ENCODE measurements around the gene GJA8. TPM values are rescaled to one million over a fixed set of nuclear protein-coding genes. Genes with fewer than 3 reads are reported as not detected.
"Not testable (repeated sequence)": the region's sequence is repeated elsewhere in the genome, so short reads cannot be mapped to it uniquely, and the experiment has no call there.

Gene GJA8
- total RNA-seq, 2 experiments from 2014 or later = not detected

GRCh38 chr1:147935296-147935695 lies 32.7 kb downstream of the GJA8 start:
- H3K36me3 Mint-ChIP-seq (ENCODE audit: low read depth) = peaks cover 16% of the 10 kb centered on the region
- H3K27me3 Mint-ChIP-seq, H3K4me3 Mint-ChIP-seq, POLR2A ChIA-PET, DNase-seq, H3K9me3 Mint-ChIP-seq, H3K27ac Mint-ChIP-seq, CTCF ChIA-PET: not testable (repeated sequence)
- H3K4me1 Mint-ChIP-seq = peaks cover 22% of the 10 kb centered on the region

- H3K9me3 Mint-ChIP-seq; H3K27ac Mint-ChIP-seq; POLR2A ChIA-PET; H3K4me3 Mint-ChIP-seq; H3K27me3 Mint-ChIP-seq; DNase-seq; H3K36me3 Mint-ChIP-seq (ENCODE audit: low read depth); H3K4me1 Mint-ChIP-seq; CTCF ChIA-PET: not testable (repeated sequence)
Observed at GRCh38 chr1:147940456-147940855, 37.9 kb downstream of the GJA8 start.

GRCh38 chr1:147942563-147942962 lies 40.0 kb downstream of the GJA8 start:
- DNase-seq; H3K27ac Mint-ChIP-seq; H3K36me3 Mint-ChIP-seq (ENCODE audit: low read depth); CTCF ChIA-PET; H3K4me3 Mint-ChIP-seq; POLR2A ChIA-PET; H3K9me3 Mint-ChIP-seq; H3K4me1 Mint-ChIP-seq; H3K27me3 Mint-ChIP-seq: not testable (repeated sequence)

GRCh38 chr1:147949517-147949916 lies 46.9 kb downstream of the GJA8 start:
- CTCF ChIA-PET; H3K27me3 Mint-ChIP-seq; H3K27ac Mint-ChIP-seq; H3K36me3 Mint-ChIP-seq (ENCODE audit: low read depth); H3K4me1 Mint-ChIP-seq; H3K9me3 Mint-ChIP-seq; H3K4me3 Mint-ChIP-seq; DNase-seq; POLR2A ChIA-PET: not testable (repeated sequence)

Other genes with a start within 250 kb of the GJA8 start
- 10 to 100 TPM; 10.5 to 10.8 TPM for gene ACP6, start 232.3 kb upstream of the GJA8 start, total RNA-seq
- not detected for gene GJA5, start 142.2 kb upstream of the GJA8 start, total RNA-seq
- gene GPR89B, start 25.6 kb downstream of the GJA8 start, total RNA-seq = 10 to 100 TPM; 23.2 to 25.8 TPM
- gene NBPF11, start 249.5 kb downstream of the GJA8 start, total RNA-seq = 10 to 100 TPM in 1 of 2 experiments, 1 to 10 TPM in 1; 9.9 to 10.8 TPM